Brain microvascular endothelial cell (primary cell): ENCODE measurements around the gene TMEM62.
A peak's percentile ranks its signal among the peaks of the same experiment; 100 is the strongest.
"Not testable (repeated sequence)": the region's sequence is repeated elsewhere in the genome, so short reads cannot be mapped to it uniquely, and the experiment has no call there.

Experiments used
- DNase-seq: peaks from one replicate; pipeline ENCODE4 v3.0.0-alpha.2; 2020
- H3K27ac ChIP-seq: fragments of 250-450 bp; sonication (Bioruptor Pico); 2 replicates; pipeline ENCODE4 v1.5.1; 2020; ENCODE audit warnings: mild to moderate bottlenecking, moderate library complexity
- H3K27me3 ChIP-seq: fragments of 250-450 bp; sonication (Bioruptor Pico); replicated peaks from 2 replicates; pipeline ENCODE4 v1.5.1; 2020; ENCODE audit warnings: mild to moderate bottlenecking
- H3K36me3 ChIP-seq: fragments of 250-450 bp; sonication (Bioruptor Pico); replicated peaks from 2 replicates; pipeline ENCODE4 v1.5.1; 2020; ENCODE audit warnings: mild to moderate bottlenecking
- H3K4me3 ChIP-seq: 2 replicates; pipeline ENCODE4 v1.5.1; 2011; ENCODE audit warnings: low read depth, mild to moderate bottlenecking, control low read depth, low read length, moderate library complexity
- in situ Hi-C: cut with HindIII; loops from 2 replicates; pipeline ENCODE4 v1.10.0; 2017; ENCODE audit warnings: low sequenced_read_pairs, low pct_ligation_motif_present
- TF ChIP-seq, protein P1 (sequence below): IDR thresholded peaks from 2 replicates; pipeline ENCODE4 v1.5.1; 2011; ENCODE audit warnings: low read depth, mild to moderate bottlenecking, moderate library complexity, low read length, control low read depth, inconsistent platforms; ENCODE audit errors: missing control alignments

TMEM62 gene

DNA sequence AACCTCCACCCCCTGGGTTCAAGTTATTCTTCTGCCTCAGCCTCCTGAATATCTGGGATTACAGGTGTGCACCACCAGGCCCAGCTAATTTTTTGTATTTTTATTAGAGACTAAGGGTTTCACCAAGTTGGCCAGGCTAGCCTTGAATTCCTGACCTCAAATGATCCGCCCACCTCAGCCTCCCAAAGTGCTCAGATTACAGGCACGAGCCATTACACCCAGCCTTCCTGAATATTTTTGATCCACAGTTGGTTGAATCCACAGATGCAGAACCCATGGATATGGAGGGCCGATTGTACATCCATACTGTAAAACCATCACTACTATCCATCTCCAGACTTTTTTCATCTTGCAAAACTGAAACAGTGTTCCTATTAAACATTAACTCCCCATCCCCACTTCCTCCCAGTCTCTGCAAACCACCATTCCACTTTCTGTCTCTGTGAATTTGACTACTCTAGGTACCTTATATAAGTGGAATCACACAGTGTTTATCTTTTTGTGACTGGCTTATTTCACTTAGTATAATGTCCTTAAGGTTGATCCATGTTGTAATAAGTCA, 8.2 kb upstream of the TMEM62 start:
- Histone ChIP-seq H3K27me3 (no peaks in the 10 kb centered on the region), H3K36me3 (no peaks in the 10 kb centered on the region), H3K4me3 (no peak overlapping the region), H3K27ac (no peak overlapping the region)
- in situ Hi-C loops = no loop called here
- DNase-seq = no peak
- TF ChIP-seq, protein P1, sequence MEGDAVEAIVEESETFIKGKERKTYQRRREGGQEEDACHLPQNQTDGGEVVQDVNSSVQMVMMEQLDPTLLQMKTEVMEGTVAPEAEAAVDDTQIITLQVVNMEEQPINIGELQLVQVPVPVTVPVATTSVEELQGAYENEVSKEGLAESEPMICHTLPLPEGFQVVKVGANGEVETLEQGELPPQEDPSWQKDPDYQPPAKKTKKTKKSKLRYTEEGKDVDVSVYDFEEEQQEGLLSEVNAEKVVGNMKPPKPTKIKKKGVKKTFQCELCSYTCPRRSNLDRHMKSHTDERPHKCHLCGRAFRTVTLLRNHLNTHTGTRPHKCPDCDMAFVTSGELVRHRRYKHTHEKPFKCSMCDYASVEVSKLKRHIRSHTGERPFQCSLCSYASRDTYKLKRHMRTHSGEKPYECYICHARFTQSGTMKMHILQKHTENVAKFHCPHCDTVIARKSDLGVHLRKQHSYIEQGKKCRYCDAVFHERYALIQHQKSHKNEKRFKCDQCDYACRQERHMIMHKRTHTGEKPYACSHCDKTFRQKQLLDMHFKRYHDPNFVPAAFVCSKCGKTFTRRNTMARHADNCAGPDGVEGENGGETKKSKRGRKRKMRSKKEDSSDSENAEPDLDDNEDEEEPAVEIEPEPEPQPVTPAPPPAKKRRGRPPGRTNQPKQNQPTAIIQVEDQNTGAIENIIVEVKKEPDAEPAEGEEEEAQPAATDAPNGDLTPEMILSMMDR = no peak

DNA sequence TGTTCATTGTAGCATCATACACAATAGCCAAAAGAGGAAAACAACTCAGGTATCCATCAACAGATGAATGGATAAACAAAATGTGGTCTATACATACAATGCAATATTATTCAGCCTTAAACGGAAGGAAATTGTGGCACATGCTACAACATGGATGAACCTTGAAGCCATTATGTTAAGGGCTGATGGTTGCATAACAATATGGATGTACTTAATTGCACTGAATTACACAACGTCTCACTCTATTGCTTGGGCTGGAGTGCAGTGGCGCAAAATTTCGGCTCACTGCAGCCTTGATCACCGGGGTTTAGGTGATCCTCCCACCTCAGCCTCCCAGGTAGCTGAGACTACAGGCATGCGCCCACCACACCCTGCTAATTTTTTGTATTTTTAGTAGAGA, 7.0 kb upstream of the TMEM62 start:
- no peak overlapping the region for H3K27ac ChIP-seq
- TF ChIP-seq, protein P1 = no peak
- DNase-seq = no peak
- H3K36me3 ChIP-seq = no peaks in the 10 kb centered on the region
- no peaks in the 10 kb centered on the region for H3K27me3 ChIP-seq
- no peak overlapping the region for H3K4me3 ChIP-seq
- in situ Hi-C loops = no loop called here

DNA sequence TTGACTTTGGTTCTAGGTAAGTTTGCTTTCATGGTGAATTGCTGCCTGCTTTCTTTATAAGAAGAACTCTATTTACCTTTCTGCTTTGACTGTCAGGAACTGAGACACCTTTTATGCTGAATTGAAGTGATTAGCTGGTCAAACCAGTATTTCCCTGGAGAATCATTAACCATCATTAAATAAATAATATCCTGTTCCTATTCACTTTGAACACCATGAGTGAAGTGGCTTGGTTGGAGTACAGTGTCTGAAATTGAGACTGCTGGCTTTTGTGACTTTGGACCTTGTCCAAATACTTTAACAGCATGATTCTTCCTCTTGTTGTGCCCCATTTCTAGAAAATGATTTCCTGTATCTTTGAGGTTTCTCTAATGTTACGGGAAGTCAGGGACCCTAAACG, 5.6 kb upstream of the TMEM62 start:
- in situ Hi-C loops = no loop called here
- DNase-seq = no peak

DNA sequence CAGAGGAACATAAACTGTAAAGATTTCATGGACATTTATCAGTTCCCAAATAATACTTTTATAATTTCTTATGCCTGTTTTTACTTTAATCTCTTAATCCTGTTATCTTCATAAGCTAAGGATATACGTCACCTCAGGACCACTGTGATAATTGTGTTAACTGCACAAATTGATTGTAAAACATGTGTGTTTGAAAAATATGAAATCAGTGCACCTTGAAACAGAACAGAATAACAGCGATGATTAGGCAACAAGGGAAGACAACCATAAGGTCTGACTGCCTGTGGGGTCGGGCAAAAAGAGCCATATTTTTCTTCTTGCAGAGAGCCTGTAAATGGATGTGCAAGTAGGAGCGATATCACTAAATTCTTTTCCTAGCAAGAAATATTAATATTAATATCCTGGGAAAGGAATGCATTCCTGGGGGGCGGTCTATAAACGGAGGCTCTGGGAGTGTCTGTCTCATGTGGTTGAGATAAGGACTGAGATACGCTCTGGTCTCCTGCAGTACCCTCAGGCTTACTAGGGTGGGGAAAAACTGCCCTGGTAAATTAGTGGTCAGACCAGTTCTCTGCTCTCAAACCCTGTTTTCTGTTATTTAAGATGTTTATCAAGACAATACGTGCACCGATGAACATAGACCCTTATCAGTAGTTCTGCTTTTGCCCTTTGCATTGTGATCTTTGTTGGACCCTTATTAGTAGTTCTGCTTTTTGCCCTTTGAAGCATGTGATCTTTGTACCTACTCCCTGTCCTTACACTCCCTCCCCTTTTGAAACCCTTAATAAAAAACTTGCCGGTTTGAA, 5.0 kb upstream of the TMEM62 start:
- in situ Hi-C loops, H3K36me3 ChIP-seq, DNase-seq, H3K4me3 ChIP-seq, H3K27ac ChIP-seq, H3K27me3 ChIP-seq: not testable (repeated sequence)

More for the DNA sequence above, 5.6 kb upstream of the TMEM62 start:
- no peaks in the 10 kb centered on the region for H3K36me3 ChIP-seq
- H3K27me3 ChIP-seq = no peaks in the 10 kb centered on the region
- H3K27ac ChIP-seq = no peak overlapping the region
- no peak overlapping the region for H3K4me3 ChIP-seq
- TF ChIP-seq, protein P1 = no peak

DNA sequence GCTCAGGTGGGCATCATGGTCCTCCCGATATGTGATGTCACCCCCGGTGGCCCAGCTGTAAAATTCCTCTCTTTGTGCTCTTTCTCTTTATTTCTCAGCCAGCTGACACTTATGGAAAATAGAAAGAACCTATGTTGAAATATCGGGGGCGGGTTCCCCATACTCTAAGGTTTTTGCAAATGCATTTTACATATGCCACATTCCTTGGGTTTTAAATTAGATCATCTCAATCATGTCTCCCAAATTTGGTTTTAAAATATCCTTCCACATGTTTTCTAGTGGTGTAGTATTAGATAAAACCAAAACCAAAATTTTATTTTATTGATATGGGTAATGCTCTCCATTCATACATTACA, 4.4 kb upstream of the TMEM62 start:
- H3K36me3 ChIP-seq = no peaks in the 10 kb centered on the region
- in situ Hi-C loops = no loop called here
- H3K27me3 ChIP-seq = no peaks in the 10 kb centered on the region
- TF ChIP-seq, protein P1 = no peak
- no peak overlapping the region for H3K27ac ChIP-seq
- no peak for DNase-seq
- no peak overlapping the region for H3K4me3 ChIP-seq

DNA sequence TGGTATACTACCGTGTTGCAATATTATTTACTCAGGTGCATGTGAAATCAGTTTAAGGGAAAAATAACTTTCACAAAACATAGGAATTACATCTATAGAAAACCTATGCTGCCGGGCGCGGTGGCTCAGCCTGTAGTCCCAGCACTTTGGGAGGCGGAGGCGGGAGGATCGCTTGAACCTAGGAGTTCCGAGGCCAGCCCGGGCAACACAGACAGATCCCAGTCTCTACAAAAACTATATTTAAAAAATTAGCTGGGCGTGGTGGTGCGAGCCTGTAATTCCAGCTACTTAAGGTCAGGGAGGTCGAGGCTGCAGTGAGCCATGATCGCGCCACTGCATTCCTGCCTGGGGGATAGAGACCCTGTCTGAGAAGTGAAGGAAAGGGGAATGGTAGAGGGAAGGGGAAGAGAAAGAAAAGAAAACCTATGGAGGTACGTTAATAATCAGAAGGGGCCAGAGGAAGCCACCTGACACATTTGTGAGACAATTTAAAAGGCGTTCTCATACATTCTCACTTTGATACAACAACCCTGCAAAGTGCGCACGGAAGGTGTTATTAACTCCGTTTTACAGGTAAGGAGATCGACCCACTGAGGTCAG, 456 bp upstream of the TMEM62 start:
- no peak for DNase-seq
- Histone ChIP-seq H3K4me3 (peak overlapping the region; percentile 71), H3K27ac (no peak overlapping the region), H3K36me3 (no peaks in the 10 kb centered on the region), H3K27me3 (no peaks in the 10 kb centered on the region)
- TF ChIP-seq, protein P1 = no peak
- in situ Hi-C loops = no loop called here
